ENCODE measurements around the gene OAF.

The OAF gene

GRCh38 chr11:120279502-120279901, 68.7 kb downstream of the OAF start:
- no peak for TF ChIP-seq Cebpa-rat (IDR thresholded peaks at IDR 0.05)
- H3K4me1 ChIP-seq: no peaks in the 10 kb centered on the region
- no peaks in the 10 kb centered on the region for H3K27me3 ChIP-seq
- no peaks in the 10 kb centered on the region for H4K20me1 ChIP-seq
- H3K9ac ChIP-seq: no peak overlapping the region
- H3K4me2 ChIP-seq: no peak overlapping the region
- no peaks in the 10 kb centered on the region for H3K36me3 ChIP-seq
- no peak overlapping the region for H3K4me3 ChIP-seq
- H3K27ac ChIP-seq: no peak overlapping the region
- H3K9me3 ChIP-seq: no peaks in the 10 kb centered on the region

Data from BLaER1 (cell line).